ENCODE data around the gene ZBTB25.

- TF ChIP-seq CTCF (IDR thresholded peaks at IDR 0.05) = no peak
- no peak for TF ChIP-seq POLR2A (IDR thresholded peaks at IDR 0.05)
- no peak for TF ChIP-seq EP300 (IDR thresholded peaks at IDR 0.05)
These were observed 98.3 kb downstream of the ZBTB25 start for GRCh38 chr14:64405295-64405694.

Data from tibial nerve (tissue), 4 donors.